Adipocyte (in vitro differentiated cells): ENCODE measurements around the gene POGLUT3.
A peak's percentile ranks its signal among the peaks of the same experiment; 100 is the strongest.

Experiments
- DNase-seq: peaks from one replicate; pipeline ENCODE4 v3.0.0-alpha.2; 2015; ENCODE audit warnings: low read depth
- H3K27me3 ChIP-seq: replicated peaks from 2 replicates; pipeline ENCODE4 v1.7.0; 2013; ENCODE audit warnings: mild to moderate bottlenecking, low read length, moderate library complexity; ENCODE audit not compliant: control insufficient read depth, insufficient read depth
- H3K36me3 ChIP-seq: 2 replicates; pipeline ENCODE4 v1.7.0; 2013; ENCODE audit warnings: low read length, mild to moderate bottlenecking, moderate library complexity; ENCODE audit not compliant: control insufficient read depth, insufficient read depth, severe bottlenecking
- H3K4me1 ChIP-seq: 2 replicates; pipeline ENCODE4 v1.7.0; 2013; ENCODE audit warnings: mild to moderate bottlenecking, low read length, moderate library complexity; ENCODE audit not compliant: control insufficient read depth, insufficient read depth
- H3K4me3 ChIP-seq: 2 replicates; pipeline ENCODE4 v1.7.0; 2013; ENCODE audit warnings: mild to moderate bottlenecking, low read length, moderate library complexity
- H3K9ac ChIP-seq: 2 replicates; pipeline ENCODE4 v1.7.0; 2013; ENCODE audit warnings: mild to moderate bottlenecking, low read length, moderate library complexity
- H3K9me3 ChIP-seq: 2 replicates; pipeline ENCODE4 v1.7.0; 2013; ENCODE audit warnings: mild to moderate bottlenecking, low read length, moderate library complexity; ENCODE audit not compliant: control insufficient read depth

POGLUT3 gene

DNA sequence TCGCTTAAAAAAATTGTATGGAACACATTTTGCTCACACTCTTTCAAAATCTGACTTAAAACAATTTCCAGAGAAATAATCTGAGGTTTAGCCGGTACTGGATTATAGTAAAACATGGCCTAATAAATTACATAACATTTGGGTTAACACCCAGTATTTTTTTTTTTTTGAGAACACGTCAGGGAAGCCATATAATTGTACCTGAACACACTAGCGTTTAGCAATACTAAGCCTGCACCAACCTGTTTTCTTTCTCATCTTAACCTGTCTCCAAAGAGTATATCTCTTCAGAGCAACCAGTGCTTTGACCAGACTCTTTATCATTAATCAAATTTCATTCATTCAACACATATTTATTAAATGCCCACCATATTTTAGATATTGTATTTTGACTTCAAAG lies 2.0 kb upstream of the POGLUT3 start:
- Histone ChIP-seq H3K9ac (no peak overlapping the region), H3K27me3 (no peaks in the 10 kb centered on the region), H3K36me3 (no peaks in the 10 kb centered on the region), H3K9me3 (no peaks in the 10 kb centered on the region), H3K4me1 (peaks cover 14% of the 10 kb centered on the region), H3K4me3 (no peak overlapping the region)
- no peak for DNase-seq

GRCh38 chr11:108498816-108499408 lies 728 bp upstream of the POGLUT3 start:
- Histone ChIP-seq H3K9me3 (no peaks in the 10 kb centered on the region), H3K9ac (peak overlapping the region; percentile 86), H3K4me3 (peak overlapping the region; percentile 86), H3K4me1 (peaks cover 14% of the 10 kb centered on the region), H3K36me3 (no peaks in the 10 kb centered on the region), H3K27me3 (no peaks in the 10 kb centered on the region)
- no peak for DNase-seq

GRCh38 chr11:108497317-108498045 lies 703 bp downstream of the POGLUT3 start:
- H3K4me3 ChIP-seq, result peak overlapping the region; percentile 86
- peaks cover 14% of the 10 kb centered on the region for H3K4me1 ChIP-seq
- no peaks in the 10 kb centered on the region for H3K27me3 ChIP-seq
- peak; percentile 99 for DNase-seq
- H3K9me3 ChIP-seq, result no peaks in the 10 kb centered on the region
- peak overlapping the region; percentile 86 for H3K9ac ChIP-seq
- no peaks in the 10 kb centered on the region for H3K36me3 ChIP-seq

DNA sequence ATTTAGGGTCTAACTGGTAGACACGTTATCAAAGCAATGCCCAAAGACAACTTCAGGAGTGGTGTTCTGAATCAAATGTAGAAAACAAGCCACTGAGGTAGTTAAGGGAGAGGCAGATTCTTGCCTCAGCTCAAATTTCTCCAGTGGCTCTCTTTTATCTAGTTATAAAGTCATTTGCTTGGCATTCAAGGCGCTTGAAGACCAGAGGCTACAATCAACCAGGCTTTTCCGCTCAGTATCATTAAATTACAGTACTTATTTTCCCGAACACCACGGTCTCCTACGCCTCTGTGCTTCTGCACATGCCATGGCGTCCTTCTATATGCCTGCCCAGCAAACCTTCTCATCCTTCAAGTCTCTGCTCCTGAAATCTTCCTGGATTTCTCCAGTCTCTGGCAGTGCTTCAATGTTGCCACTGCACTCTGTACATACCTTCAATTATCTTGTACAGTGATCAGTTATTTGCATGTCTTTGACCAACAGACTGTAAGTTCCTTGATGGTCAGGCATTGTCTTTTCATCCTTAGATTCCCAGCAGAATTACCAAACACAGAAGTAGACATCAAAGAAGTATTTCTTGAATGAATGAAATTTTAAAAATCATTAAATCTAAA lies 1.4 kb downstream of the POGLUT3 start:
- H3K4me3 ChIP-seq, result peak overlapping the region; percentile 86
- no peaks in the 10 kb centered on the region for H3K9me3 ChIP-seq
- H3K36me3 ChIP-seq, result no peaks in the 10 kb centered on the region
- H3K27me3 ChIP-seq, result no peaks in the 10 kb centered on the region
- H3K9ac ChIP-seq, result peak overlapping the region; percentile 86
- peak; percentile 52 for DNase-seq
- H3K4me1 ChIP-seq, result peaks cover 14% of the 10 kb centered on the region

DNA sequence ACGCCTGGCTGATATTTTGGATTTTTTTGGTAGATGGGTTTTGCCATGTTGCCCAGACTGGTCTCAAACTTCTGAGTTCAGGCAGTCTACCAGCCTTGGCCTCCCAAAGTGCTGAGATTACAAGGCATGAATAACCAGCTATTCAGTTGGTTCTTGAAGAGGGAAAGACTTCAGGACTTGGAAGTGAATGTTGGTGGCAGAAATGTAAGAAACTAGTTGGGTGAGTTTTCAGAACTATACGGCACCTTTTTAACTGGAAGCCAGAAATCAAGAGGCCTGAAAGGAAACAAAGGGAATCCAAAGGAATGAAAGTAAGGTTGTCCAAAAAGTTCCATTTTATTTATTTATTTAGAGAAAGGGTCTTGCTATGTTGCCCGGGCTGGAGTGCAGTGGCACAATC lies 2.9 kb downstream of the POGLUT3 start:
- Histone ChIP-seq H3K9me3 (no peaks in the 10 kb centered on the region), H3K9ac (no peak overlapping the region), H3K4me3 (no peak overlapping the region), H3K27me3 (no peaks in the 10 kb centered on the region), H3K4me1 (peaks cover 14% of the 10 kb centered on the region), H3K36me3 (peaks cover 6% of the 10 kb centered on the region)
- no peak for DNase-seq

DNA sequence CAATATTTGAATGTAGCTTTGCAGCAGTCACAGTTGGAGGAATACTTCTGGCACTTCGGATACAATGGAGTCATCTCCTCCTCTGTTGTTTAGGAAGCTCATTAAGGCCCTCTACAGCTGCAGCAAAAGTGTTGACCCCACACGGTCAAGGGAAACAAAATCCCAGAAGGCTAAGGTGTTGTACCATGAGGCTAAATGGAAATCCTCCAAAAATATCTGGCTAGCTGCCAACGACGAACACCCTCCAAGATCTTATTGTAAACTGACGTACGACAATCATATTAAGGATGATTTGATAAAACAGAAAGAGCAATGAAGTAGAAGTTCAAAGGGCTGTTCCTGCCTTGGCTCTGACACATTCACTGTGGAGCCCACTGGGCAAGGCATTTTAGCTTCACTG lies 4.0 kb downstream of the POGLUT3 start:
- peaks cover 12% of the 10 kb centered on the region for H3K36me3 ChIP-seq
- no peak for DNase-seq
- H3K9me3 ChIP-seq, result no peaks in the 10 kb centered on the region
- H3K4me1 ChIP-seq, result peaks cover 14% of the 10 kb centered on the region
- H3K27me3 ChIP-seq, result no peaks in the 10 kb centered on the region
- no peak overlapping the region for H3K4me3 ChIP-seq
- H3K9ac ChIP-seq, result no peak overlapping the region

GRCh38 chr11:108491936-108492335 lies 6.2 kb downstream of the POGLUT3 start:
- H3K36me3 ChIP-seq, result peaks cover 17% of the 10 kb centered on the region
- no peaks in the 10 kb centered on the region for H3K27me3 ChIP-seq
- no peak overlapping the region for H3K9ac ChIP-seq
- H3K4me1 ChIP-seq, result peaks cover 9% of the 10 kb centered on the region
- no peaks in the 10 kb centered on the region for H3K9me3 ChIP-seq
- DNase-seq, result no peak
- no peak overlapping the region for H3K4me3 ChIP-seq

DNA sequence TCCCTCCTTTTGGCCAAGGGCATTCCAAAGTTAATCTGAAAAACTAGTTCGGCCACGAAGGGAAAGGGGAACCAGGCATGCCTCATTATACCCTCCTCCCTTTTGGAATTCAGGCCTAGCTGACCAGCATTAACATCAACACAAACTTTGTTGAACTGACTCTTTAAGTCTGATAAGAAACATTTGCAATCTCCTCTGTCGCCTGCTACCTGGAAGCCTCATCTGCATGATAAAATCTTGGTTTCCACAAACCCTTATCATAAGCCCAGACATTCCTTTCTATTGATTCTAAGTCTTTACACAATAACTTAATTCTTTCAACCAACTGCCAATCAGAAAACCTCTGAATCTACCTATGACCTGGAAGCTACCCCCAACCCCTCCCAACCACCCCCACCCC lies 11.4 kb downstream of the POGLUT3 start:
- Histone ChIP-seq H3K27me3 (no peaks in the 10 kb centered on the region), H3K4me1 (no peaks in the 10 kb centered on the region), H3K4me3 (no peak overlapping the region), H3K9me3 (no peaks in the 10 kb centered on the region), H3K9ac (no peak overlapping the region), H3K36me3 (peaks cover 53% of the 10 kb centered on the region)
- DNase-seq, result no peak

DNA sequence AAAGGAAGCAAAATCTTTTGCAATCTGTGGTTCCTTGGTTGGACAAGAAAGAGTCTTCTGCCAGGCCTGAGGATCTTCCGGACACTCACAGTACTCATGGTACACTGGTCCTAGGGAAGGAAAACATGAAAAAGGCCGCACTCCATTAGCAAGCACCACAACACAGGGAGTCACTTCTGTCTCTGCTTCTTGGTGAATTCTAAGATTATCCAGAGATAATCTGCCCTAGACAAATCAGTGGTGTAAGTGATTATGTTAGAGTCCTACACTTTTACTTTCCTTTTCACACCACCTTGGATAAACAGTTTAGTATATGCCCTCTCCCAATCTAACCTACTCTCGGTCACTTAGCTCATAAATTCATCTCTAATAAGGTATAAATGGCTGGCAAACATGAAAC lies 11.9 kb downstream of the POGLUT3 start:
- H3K27me3 ChIP-seq, result no peaks in the 10 kb centered on the region
- H3K36me3 ChIP-seq, result peaks cover 55% of the 10 kb centered on the region

DNA sequence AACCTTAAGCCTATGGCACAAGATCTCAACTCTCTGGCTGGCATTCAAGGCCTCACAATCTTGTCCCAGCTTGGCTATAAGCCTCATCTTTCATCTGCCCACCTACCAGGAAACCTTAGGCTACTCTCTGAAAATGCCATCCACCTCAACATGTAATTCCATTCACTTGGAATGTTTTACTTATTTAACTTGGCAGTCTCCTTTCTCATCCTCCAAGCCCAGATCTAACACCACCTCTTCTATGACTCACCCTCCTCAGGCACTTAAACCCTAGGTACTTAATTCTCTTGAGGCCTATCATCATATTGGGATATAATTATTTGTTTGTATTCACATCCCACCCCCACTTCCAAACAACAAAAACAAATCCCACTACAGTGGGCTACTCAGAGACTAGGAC lies 15.0 kb downstream of the POGLUT3 start:
- H3K9ac ChIP-seq, result no peak overlapping the region
- no peaks in the 10 kb centered on the region for H3K4me1 ChIP-seq
- H3K36me3 ChIP-seq, result peaks cover 53% of the 10 kb centered on the region
- no peak for DNase-seq
- H3K9me3 ChIP-seq, result no peaks in the 10 kb centered on the region
- H3K4me3 ChIP-seq, result no peak overlapping the region
- H3K27me3 ChIP-seq, result no peaks in the 10 kb centered on the region

More for the DNA sequence above, 11.9 kb downstream of the POGLUT3 start:
- Histone ChIP-seq H3K4me1 (no peaks in the 10 kb centered on the region), H3K4me3 (no peak overlapping the region), H3K9ac (no peak overlapping the region), H3K9me3 (no peaks in the 10 kb centered on the region)
- no peak for DNase-seq

DNA sequence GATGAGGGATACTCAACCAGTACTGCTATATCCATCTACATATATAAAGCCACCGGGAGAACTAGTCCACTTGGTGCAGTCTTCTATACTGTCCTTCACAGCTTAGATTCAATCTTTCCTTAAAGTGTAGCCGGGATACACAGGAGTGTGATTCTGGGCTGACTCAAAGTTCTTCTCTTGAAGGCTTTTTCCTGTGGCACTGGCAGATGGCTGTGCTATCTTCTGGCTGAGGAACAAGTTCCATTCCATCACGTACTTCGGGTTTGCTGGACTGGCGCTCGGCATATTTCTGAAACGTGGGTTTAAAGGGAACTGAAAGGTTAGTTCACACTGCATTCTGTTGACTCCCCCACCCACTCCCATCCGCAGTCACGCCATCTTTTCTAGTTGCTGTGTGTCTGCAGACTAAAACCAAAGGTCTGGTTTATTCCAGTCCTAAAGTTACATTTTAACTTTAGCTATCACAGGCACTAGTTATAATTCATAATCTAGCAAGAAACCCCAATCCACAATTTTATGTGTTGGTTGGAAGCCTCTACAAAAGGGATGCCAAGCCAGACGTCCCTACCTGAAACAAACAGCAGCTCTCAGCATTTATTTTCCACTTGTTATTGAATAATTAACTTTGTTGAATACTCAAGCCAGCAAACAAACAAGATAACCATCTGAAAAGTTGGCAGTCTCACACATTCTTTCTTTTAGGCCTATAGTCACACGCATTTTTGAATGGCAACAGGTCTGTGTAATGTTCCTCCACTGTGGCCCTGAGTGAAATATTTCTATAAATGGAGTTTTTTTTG lies 23.3 kb downstream of the POGLUT3 start:
- Histone ChIP-seq H3K36me3 (peaks cover 37% of the 10 kb centered on the region), H3K4me1 (no peaks in the 10 kb centered on the region), H3K9me3 (no peaks in the 10 kb centered on the region), H3K27me3 (no peaks in the 10 kb centered on the region), H3K9ac (no peak overlapping the region), H3K4me3 (no peak overlapping the region)
- DNase-seq, result no peak
